HUES6 (cell line): ENCODE results near the gene LINGO4.

Source experiments
- H3K27ac ChIP-seq: 2 replicates; pipeline ENCODE4 v1.7.0; 2013; ENCODE audit warnings: low read depth, mild to moderate bottlenecking, low read length, inconsistent platforms
- H3K27me3 ChIP-seq: 2 replicates; pipeline ENCODE4 v1.6.1; 2013; ENCODE audit warnings: low read length; ENCODE audit not compliant: control insufficient read depth, insufficient read depth
- H3K36me3 ChIP-seq: 2 replicates; pipeline ENCODE4 v1.6.1; 2013; ENCODE audit warnings: low read length; ENCODE audit not compliant: control insufficient read depth, insufficient read depth
- H3K4me1 ChIP-seq: 2 replicates; pipeline ENCODE4 v1.6.1; 2013; ENCODE audit warnings: low read length; ENCODE audit not compliant: control insufficient read depth, insufficient read depth
- H3K4me3 ChIP-seq: 2 replicates; pipeline ENCODE4 v1.5.1; 2013; ENCODE audit warnings: low read depth, low read length
- H3K9ac ChIP-seq: one replicate; pipeline ENCODE4 v1.6.1; 2013; ENCODE audit warnings: mild to moderate bottlenecking, low read length
- H3K9me3 ChIP-seq: 2 replicates; pipeline ENCODE4 v1.6.1; 2013; ENCODE audit warnings: low read depth, low read length; ENCODE audit not compliant: control insufficient read depth, insufficient read depth

LINGO4 gene

DNA sequence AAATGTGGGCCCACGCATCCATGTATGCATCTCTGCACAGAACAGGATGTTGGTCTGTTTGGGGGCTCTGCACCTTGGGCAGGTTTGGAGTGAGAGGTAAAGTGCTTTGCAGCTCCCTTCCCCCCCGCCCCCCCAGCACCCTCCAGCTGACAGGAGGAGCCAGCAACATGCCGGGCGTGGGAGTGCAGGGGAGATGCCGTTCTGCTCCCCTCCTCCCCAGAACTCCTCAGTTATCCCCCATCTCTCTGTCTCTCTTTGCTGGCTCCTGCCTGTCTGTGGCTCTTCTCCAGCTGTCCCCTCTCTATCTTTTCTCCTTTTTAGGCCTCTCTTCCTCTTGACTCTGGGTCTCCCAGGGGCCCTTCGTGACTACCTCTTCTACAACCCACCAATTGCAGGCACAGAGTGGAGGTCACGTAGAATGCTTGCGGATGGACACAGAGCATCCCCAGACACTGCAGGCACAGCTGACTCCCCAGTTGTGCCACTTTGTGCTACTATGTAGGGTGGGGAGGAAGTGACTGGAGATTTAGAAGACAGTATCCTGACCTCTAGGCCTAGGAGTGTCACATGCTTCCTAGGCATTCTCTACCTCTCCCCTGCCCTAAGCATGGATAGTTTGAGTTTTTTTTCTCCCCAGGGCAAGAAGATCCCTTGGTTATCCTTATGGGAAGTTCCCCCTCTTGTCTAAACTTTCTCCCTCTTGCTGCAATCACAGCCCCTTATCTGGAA, 28.1 kb upstream of the LINGO4 start:
- Histone ChIP-seq H3K9me3 (no peaks in the 10 kb centered on the region), H3K27me3 (peaks cover 18% of the 10 kb centered on the region), H3K4me3 (no peak overlapping the region), H3K9ac (no peak overlapping the region), H3K36me3 (no peaks in the 10 kb centered on the region), H3K4me1 (peaks cover 26% of the 10 kb centered on the region), H3K27ac (no peak overlapping the region)

DNA sequence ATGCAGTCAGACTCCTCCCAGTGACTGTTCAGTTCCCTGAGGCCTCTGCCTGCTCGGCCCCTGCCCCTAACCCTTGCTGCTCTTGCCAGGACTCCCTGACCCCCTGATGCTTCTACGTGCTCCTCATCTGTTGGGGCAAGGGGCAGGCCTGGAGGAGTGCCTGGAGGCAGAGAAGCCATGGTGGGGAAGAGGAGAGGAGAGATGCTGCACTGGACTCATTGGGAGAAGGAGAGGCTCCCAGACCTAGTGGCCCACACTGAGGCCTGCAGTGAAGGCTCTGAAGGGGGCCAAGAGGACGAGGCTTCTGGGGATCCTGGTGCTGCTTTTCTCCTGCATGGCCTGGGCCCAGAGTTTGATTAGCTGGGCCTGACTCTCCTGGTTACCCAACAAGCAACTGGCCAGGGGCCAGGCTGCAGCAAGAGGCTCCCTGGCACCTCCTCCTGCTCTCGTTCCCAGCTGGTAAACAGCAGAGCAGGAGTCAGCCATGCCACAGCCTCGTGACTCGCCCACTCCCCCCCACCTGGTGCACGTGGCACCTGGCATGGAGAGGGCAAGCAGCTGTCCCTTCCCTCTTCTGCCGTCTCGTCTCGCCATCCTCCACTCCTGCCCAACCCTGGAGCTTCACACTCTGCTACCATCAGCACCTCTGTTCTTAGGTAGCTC, 27.2 kb upstream of the LINGO4 start:
- no peak overlapping the region for H3K4me3 ChIP-seq
- no peak overlapping the region for H3K27ac ChIP-seq
- peaks cover 31% of the 10 kb centered on the region for H3K4me1 ChIP-seq
- no peaks in the 10 kb centered on the region for H3K36me3 ChIP-seq
- peaks cover 9% of the 10 kb centered on the region for H3K27me3 ChIP-seq
- H3K9me3 ChIP-seq = no peaks in the 10 kb centered on the region
- H3K9ac ChIP-seq = no peak overlapping the region

DNA sequence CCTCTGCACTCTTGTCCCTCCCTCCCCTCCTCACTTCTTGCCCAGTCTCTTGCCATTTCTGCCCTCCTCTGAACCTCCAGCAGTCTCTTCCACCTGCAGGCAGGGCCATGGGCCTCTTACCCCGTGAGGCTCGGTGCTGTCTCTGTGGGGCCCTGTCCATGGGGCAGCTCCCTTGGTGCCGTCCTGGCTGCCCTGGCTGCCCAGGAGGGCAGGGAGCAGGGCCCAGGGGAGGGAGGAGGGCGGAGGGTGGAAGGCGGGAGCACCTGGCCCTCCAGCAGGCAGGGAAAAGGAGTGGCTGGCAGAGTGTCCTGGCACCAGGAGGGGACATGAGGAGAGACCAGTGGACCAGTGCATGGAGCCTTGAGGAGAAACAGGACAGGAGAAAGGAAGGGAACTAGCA, 26.4 kb upstream of the LINGO4 start, which contains the start of gene RORC:
RORC (minus strand) TSS at position 198 of the 400 bp plus-strand sequence; CDS start at position 160, 38 bp downstream.
- peaks cover 1% of the 10 kb centered on the region for H3K27me3 ChIP-seq
- H3K4me1 ChIP-seq = peaks cover 31% of the 10 kb centered on the region
- no peaks in the 10 kb centered on the region for H3K36me3 ChIP-seq
- no peak within 1 kb of the TSS for H3K4me3 ChIP-seq
- no peak within 1 kb of the TSS for H3K27ac ChIP-seq
- no peaks in the 10 kb centered on the region for H3K9me3 ChIP-seq
- no peak within 1 kb of the TSS for H3K9ac ChIP-seq

DNA sequence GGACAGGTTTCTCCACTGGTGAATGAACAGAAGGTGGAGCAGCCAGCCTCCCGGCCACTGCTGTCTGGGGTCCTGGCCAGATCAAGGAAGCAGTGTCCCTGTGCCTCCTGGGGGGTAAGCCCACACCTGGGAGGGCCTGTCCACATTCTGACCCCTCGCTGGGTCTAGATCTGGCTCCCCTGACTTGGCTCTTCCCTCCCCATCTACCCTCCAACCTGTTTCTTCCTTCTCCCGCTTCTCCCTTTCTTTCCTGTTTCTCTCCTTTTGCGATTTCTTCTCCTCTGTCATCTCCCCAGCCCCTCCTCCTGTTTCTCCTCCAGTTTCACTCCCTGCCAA, 26.0 kb upstream of the LINGO4 start:
- Histone ChIP-seq H3K4me1 (peaks cover 34% of the 10 kb centered on the region), H3K4me3 (no peak overlapping the region), H3K9ac (no peak overlapping the region), H3K27me3 (no peaks in the 10 kb centered on the region), H3K9me3 (no peaks in the 10 kb centered on the region), H3K27ac (no peak overlapping the region), H3K36me3 (no peaks in the 10 kb centered on the region)

DNA sequence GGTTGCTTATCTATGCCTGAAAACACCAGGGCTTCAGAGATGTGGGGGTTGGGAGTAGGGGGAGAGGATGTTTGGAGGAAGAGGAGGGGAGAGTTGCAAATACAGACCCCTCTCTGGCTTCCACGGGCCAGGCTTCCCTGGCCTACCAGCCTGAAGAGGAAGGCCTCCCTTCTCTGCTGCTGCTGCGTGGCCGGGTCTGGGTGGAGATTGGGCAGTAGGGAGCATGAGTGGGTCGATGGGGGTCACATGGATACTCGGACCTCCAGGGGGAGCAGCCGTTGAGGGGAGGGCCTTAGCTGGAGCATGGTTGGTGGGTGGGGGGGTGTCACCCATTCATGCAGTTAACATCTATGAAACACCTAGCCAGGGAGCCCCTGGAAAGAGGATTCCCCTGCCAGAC, 24.8 kb upstream of the LINGO4 start:
- no peak overlapping the region for H3K4me3 ChIP-seq
- no peaks in the 10 kb centered on the region for H3K9me3 ChIP-seq
- no peaks in the 10 kb centered on the region for H3K36me3 ChIP-seq
- no peaks in the 10 kb centered on the region for H3K27me3 ChIP-seq
- peak overlapping the region; percentile 12 for H3K9ac ChIP-seq
- no peak overlapping the region for H3K27ac ChIP-seq
- H3K4me1 ChIP-seq = peaks cover 41% of the 10 kb centered on the region

DNA sequence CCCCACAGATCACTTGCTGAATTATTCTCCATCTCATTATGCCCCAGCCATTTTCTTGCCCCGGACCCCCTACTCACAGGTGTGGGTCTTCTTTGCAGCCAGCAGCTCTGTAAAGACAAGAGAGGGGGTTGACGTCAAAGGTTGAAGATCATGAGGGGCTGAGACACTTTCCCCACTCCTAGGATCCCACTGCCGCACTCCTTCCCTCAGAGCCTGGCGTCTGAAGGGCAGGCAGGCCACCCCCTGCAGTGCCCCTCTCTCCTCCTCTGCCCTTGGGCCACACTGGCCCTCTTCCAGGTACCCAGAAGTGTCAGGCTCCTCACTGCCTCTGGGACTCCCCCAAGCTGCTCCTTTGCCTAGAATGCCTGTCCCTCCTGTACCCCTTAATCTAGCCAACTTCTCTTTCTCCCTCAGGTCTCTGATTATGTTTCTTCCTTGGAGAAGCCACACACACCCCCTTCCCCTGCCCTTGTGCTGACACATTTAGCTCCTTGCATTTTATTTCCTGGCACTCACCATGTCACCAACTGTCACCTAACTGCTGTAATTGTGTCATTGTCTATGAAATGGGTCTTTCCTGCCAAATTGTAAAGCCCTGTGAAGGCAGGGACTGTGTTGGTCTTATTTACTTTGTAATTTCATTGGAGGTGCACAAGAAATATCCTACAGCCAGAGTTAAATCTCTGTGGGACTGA, 24.3 kb upstream of the LINGO4 start:
- H3K4me3 ChIP-seq = peak overlapping the region; percentile 11; the same call in 1 of the 2 replicates
- no peaks in the 10 kb centered on the region for H3K36me3 ChIP-seq
- no peaks in the 10 kb centered on the region for H3K27me3 ChIP-seq
- H3K27ac ChIP-seq = no peak overlapping the region
- H3K4me1 ChIP-seq = peaks cover 41% of the 10 kb centered on the region
- no peaks in the 10 kb centered on the region for H3K9me3 ChIP-seq
- no peak overlapping the region for H3K9ac ChIP-seq

DNA sequence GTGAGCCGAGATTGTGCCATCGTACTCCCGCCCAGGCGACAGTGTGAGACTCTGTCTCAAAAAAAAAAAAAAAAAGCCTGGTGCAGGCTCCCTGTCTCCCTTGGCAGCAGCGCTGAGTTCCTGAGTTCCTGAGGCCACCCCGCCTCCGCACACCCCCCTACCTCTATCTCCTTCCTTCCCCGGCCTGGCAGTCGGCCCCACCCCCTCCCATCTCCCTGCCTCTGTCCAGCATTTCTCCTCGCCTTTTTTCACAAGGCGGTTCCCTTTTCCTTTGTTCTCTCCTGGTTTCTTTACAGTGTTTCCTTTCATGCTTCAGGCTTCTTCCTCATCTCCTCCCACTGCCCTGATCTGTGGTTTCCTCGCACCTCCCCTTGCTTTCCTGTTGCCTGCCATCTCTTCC, 23.7 kb upstream of the LINGO4 start:
- Histone ChIP-seq H3K4me1 (peaks cover 41% of the 10 kb centered on the region), H3K4me3 (peak overlapping the region; percentile 11; the same call in 1 of the 2 replicates), H3K9me3 (no peaks in the 10 kb centered on the region), H3K9ac (no peak overlapping the region), H3K36me3 (no peaks in the 10 kb centered on the region), H3K27me3 (no peaks in the 10 kb centered on the region), H3K27ac (no peak overlapping the region)

DNA sequence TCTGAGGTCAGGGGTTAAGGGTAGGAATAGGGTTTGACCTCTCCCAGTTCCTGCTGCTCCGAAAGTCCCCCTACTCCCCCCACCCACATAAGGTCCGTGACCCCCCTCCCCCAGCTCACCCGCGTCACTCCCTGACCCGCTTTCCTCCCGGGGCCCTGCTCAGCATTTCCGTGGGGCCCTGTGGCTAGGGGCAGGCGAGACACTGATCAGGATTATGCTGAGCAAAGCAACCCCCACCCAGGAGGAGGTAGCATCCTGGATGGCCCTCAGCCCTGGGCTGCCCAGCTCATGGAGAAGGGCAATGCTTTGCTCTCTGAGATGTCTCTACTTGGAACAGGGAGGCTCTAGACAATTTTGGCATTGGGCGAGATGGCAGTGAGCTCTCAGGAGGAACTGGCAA, 22.6 kb upstream of the LINGO4 start:
- no peak overlapping the region for H3K9ac ChIP-seq
- no peak overlapping the region for H3K27ac ChIP-seq
- no peaks in the 10 kb centered on the region for H3K9me3 ChIP-seq
- H3K4me1 ChIP-seq = peaks cover 46% of the 10 kb centered on the region
- H3K36me3 ChIP-seq = no peaks in the 10 kb centered on the region
- H3K4me3 ChIP-seq = no peak overlapping the region
- no peaks in the 10 kb centered on the region for H3K27me3 ChIP-seq

DNA sequence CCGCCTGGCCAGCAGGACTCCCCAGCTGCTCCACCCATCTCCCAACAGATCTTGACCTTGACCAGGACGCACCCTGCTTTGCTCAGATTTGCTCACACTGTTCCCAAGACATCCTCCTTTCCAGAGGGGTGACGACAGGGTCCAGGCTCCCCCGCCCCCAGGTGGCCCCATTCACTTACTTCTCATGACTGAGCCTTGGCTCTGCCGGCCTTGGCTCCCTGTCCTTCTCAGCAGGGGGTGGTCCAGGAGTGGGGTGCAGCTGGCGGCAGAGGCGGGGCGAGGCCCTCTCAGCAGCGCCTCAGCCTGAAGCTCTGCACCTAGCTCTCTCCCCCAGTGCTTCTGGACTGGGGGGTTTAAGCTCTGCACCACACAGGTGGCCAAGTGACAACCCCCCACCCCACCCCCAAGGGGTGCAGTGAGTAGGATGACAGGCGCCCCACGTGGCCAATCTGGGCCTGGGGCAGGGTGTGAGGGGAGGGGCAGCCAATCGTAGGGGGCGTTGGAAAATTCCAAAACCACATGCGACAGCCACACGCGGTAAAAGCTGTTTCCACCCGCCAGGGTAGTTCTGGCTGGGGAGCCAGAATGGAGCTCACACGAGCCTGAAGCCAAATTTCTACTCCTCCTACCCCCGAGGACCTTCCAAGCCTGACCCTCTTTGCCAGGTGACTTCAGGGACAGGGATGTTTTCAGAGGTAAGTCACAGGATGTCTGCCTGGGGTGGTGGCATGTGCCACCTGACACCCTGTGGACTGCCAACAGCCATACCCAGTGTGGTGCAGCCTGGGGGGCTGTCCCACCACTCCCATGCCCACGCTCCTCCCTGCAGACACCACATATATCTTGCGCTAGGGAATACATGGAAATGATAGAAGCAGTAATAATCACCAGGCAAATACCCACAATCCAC, 20.8 kb upstream of the LINGO4 start:
- no peak overlapping the region for H3K9ac ChIP-seq
- H3K4me3 ChIP-seq = no peak overlapping the region

DNA sequence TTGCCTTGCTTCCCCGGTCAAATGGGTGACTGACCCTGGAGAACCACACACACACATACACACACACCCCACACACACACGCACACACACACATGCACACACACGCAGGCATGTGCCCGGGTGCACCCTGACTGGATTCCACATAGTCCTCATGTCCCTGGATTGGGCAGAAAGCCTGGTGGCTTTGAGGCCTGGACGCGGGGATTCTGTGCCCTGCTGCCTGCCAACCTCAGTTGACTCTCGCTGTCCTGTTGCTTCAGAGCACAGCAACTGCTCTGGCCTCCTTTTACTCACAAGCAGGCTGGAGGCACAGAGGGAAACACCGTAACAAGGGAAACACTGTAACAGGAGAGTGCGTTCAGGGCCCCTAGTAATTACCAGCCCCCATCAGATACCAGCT, 20.0 kb upstream of the LINGO4 start:
- H3K27ac ChIP-seq = no peak overlapping the region
- H3K9ac ChIP-seq = no peak overlapping the region
- H3K27me3 ChIP-seq = no peaks in the 10 kb centered on the region
- H3K4me3 ChIP-seq = no peak overlapping the region
- no peaks in the 10 kb centered on the region for H3K36me3 ChIP-seq
- H3K4me1 ChIP-seq = peaks cover 40% of the 10 kb centered on the region
- no peaks in the 10 kb centered on the region for H3K9me3 ChIP-seq

More for the DNA sequence above, 20.8 kb upstream of the LINGO4 start:
- H3K27ac ChIP-seq = no peak overlapping the region
- no peaks in the 10 kb centered on the region for H3K27me3 ChIP-seq
- peaks cover 48% of the 10 kb centered on the region for H3K4me1 ChIP-seq
- no peaks in the 10 kb centered on the region for H3K9me3 ChIP-seq
- no peaks in the 10 kb centered on the region for H3K36me3 ChIP-seq
